GM12864 (cell line): ENCODE measurements around the gene MPI.

Experiments
- DNase-seq: peaks from one replicate; pipeline ENCODE4 v3.0.0-alpha.2; 2011; ENCODE audit warnings: low read depth
- H3K4me3 ChIP-seq: 2 replicates; pipeline ENCODE4 v1.5.1; 2011; ENCODE audit warnings: mild to moderate bottlenecking, low read depth, low read length, control low read depth
- CTCF ChIP-seq: IDR thresholded peaks from 2 replicates; pipeline ENCODE4 v1.5.1; 2011; ENCODE audit warnings: low read depth, mild to moderate bottlenecking, moderate library complexity, low read length, control low read depth, inconsistent platforms; ENCODE audit errors: missing control alignments

The MPI gene

GRCh38 chr15:74854453-74855022, 35.3 kb upstream of the MPI start:
- H3K4me3 ChIP-seq: no peak overlapping the region
- TF ChIP-seq CTCF: no peak
- no peak for DNase-seq

DNA sequence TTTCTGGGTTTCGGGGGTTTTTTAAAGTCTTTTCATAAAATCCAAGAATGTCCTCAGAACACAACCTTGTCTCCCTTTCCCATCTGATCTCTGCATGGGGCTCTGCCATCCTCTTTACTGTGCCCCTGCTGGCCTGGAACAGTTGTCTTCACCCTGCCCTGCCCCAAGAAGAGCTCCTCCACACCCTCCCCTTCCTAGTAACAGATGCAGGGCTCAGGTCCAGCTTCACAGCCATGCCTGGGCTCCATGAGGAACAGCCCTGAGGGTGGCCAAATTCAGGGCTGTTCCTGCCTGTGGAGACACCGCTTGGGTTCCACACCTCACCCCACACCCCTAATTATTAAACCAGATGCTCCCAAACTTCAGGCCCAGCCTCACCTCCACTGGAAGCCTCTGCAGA, 34.0 kb upstream of the MPI start:
- TF ChIP-seq CTCF: no peak
- DNase-seq: no peak

GRCh38 chr15:74856537-74856936, 33.3 kb upstream of the MPI start:
- TF ChIP-seq CTCF: no peak
- no peak for DNase-seq
- no peak overlapping the region for H3K4me3 ChIP-seq

More for the DNA sequence above, 34.0 kb upstream of the MPI start:
- H3K4me3 ChIP-seq: no peak overlapping the region

GRCh38 chr15:74857082-74857655, 32.7 kb upstream of the MPI start:
- no peak for TF ChIP-seq CTCF
- DNase-seq: peak; percentile 77
- no peak overlapping the region; the same call in 1 of the 2 replicates for H3K4me3 ChIP-seq

GRCh38 chr15:74857671-74858368, 32.0 kb upstream of the MPI start:
- DNase-seq: no peak
- H3K4me3 ChIP-seq: no peak overlapping the region; the same call in 1 of the 2 replicates
- TF ChIP-seq CTCF: no peak

- no peak for TF ChIP-seq CTCF
- no peak overlapping the region for H3K4me3 ChIP-seq
These were observed 31.5 kb upstream of the MPI start for GRCh38 chr15:74858369-74858740.

More at GRCh38 chr15:74858369-74858740, 31.5 kb upstream of the MPI start:
- DNase-seq: no peak
